Activated CD4-positive, alpha-beta T cell treated with anti-CD3 and anti-CD28 coated beads for 36 hours (primary cell): ENCODE data around the gene GPR17. TPM values are rescaled to one million over a fixed set of nuclear protein-coding genes. Genes with fewer than 3 reads are reported as not detected.

Experiments used
- ATAC-seq: fragments of 200-7000 bp; cut with Tn5 transposase; one replicate; pipeline ENCODE4 v1.10.0; 2021; ENCODE audit warnings: mild to moderate bottlenecking, moderate library complexity
- CTCF ChIA-PET: fragments of 350-600 bp; sonication (Branson Sonifier 250); formaldehyde crosslinking; loops from one replicate; lab custom pipeline; 2021; ENCODE audit warnings: antibody characterized with exemption; lab: Charles Lee
- POLR2A ChIA-PET: fragments of 350-600 bp; sonication (Branson Sonifier 250); formaldehyde crosslinking; loops from one replicate; lab custom pipeline; 2021; ENCODE audit warnings: antibody characterized with exemption, inconsistent platforms; lab: Charles Lee
- DNase-seq: peaks from one replicate; pipeline ENCODE4 v3.0.0-alpha.2; 2020
- H3K27ac Mint-ChIP-seq: one replicate; pipeline ENCODE4 v1.8.0; 2021; ENCODE audit warnings: mixed read lengths
- H3K27me3 Mint-ChIP-seq: one replicate; pipeline ENCODE4 v1.8.0; 2021; ENCODE audit warnings: mixed read lengths
- H3K36me3 Mint-ChIP-seq: one replicate; pipeline ENCODE4 v1.8.0; 2021; ENCODE audit warnings: low read depth, mixed read lengths
- H3K4me1 Mint-ChIP-seq: one replicate; pipeline ENCODE4 v1.8.0; 2021; ENCODE audit warnings: mixed read lengths
- H3K4me3 Mint-ChIP-seq: one replicate; pipeline ENCODE4 v1.8.0; 2021; ENCODE audit warnings: mild to moderate bottlenecking, moderate library complexity, mixed read lengths
- H3K9me3 Mint-ChIP-seq: one replicate; pipeline ENCODE4 v1.8.0; 2021; ENCODE audit warnings: low read depth, mixed read lengths
- intact Hi-C, 2 experiments: fragments of 100-400 bp; cut with DNase I in 1 of 2; cut with micrococcal nuclease in 1 of 2; formaldehyde crosslinking; loops; one replicate each; pipeline versions ENCODE4 v1.14.2 to v1.15.1; 2022 to 2024; cut with DNase I, micrococcal nuclease
- total RNA-seq, 2 experiments: library from RNA; stranded (reverse); gene quantifications; one replicate each; pipeline ENCODE4 v1.2.3, GENCODE V29; 2021

Gene GPR17, protein sequence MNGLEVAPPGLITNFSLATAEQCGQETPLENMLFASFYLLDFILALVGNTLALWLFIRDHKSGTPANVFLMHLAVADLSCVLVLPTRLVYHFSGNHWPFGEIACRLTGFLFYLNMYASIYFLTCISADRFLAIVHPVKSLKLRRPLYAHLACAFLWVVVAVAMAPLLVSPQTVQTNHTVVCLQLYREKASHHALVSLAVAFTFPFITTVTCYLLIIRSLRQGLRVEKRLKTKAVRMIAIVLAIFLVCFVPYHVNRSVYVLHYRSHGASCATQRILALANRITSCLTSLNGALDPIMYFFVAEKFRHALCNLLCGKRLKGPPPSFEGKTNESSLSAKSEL
- total RNA-seq = not detected

DNA sequence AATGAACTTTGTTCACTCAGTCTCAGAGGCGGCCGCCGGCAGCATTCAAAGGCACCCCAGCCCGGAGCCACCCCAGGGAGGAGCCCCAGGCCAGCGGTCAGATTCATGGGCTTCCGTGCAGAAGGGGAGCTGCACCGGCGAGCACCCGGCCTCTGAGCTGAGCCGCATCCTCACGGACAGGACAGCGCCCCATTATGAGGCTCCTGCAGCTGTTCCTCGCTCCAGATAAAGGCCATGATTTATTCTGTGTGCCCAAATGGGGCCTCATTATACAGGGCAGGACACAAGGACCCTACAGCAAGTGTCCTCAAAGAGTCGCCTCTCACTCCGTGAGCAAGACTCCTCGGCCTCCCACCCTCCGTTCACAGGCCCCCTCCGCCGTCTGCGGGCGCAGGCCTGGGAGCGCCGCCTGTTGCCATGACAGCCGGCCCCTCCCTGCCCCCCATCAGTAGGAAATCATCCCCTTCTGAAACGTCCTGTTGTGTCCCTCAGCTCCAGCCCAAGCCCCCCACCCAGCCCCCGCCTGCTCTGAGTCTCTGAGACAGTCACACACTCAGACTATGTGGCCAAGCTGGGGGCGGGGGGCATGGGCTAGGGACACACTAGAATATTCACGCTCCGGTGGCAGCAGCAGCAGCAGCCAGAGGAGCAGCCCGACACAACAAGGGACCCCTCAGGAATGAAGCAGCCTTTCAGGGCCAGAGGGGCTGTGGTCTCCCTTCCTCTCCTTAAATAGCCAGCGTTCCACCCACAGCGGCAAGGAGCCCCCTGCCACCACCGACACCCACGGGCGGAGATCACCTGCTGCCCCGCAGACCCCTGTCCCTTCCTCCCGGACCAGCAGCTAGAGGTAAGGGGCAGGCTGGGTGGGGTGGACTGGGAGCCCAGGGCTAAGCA, at the start of gene GPR17:
Gene GPR17 (plus strand): TSS at position 759 of the 897 bp plus-strand sequence. CDS start 4,583 bp downstream, outside the sequence.
- H3K4me1 Mint-ChIP-seq = peaks cover 22% of the 10 kb centered on the region
- no peaks in the 10 kb centered on the region for H3K36me3 Mint-ChIP-seq
- DNase-seq (no peak), ATAC-seq (no peak)
- H3K4me3 Mint-ChIP-seq = no peak within 1 kb of the TSS
- intact Hi-C loops = loop anchor here in 1 of 2 experiments (5.0 to 10.0 kb wide), 3 partner anchors 57 to 451 kb away; partner anchors contain the start of genes IWS1 and SFT2D3
- ChIA-PET CTCF (interaction anchor here (2.0 kb wide), 1 partner anchor 30 kb away, joined by 5 read pairs; no protein-coding TSS in a partner anchor), POLR2A (no interaction called here)
- H3K9me3 Mint-ChIP-seq = no peaks in the 10 kb centered on the region
- no peaks in the 10 kb centered on the region for H3K27me3 Mint-ChIP-seq
- H3K27ac Mint-ChIP-seq = no peak within 1 kb of the TSS

DNA sequence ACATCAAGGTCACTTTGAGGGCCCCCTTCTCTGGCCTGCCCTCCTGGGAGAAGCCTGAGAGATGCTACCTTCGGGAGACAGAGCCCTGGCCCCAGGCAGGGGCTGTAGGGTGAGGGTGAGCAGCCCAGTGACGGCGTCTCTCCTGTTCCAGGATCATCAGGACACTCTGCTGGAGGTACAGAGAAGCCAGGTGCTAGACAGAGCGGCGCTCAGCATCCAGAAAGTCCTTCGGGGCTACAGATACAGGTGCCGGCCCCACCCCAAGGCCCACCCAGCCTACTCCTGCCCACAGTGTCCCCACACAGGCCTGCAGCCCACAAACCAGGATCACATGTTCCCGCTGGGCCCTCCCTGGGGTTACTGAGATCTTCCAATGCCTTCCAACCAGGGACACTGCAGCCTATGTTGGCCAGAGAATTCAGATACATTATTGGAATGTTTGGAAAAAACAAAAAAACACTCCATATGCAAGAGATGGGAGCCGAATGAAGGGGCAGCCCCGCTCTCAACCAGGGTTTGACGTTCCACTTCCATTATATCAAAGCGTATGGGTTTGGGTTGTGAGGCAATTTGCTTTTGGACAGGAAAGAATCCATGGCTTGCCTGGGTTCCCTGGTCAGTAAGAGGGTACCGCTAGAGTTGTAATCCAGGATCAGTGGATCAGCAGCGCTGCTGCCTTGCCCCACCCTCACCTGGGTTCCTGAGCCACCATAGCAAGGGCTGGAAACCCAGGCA, 49.5 kb upstream of the GPR17 start:
- H3K36me3 Mint-ChIP-seq = no peaks in the 10 kb centered on the region
- H3K9me3 Mint-ChIP-seq = no peaks in the 10 kb centered on the region
- ChIA-PET CTCF (interaction anchor here (1.0 to 1.7 kb wide), 2 partner anchors 20 to 53 kb away, joined by 4 to 5 read pairs (median 5); no protein-coding TSS in a partner anchor), POLR2A (no interaction called here)
- H3K4me1 Mint-ChIP-seq = no peaks in the 10 kb centered on the region
- ATAC-seq (no peak), DNase-seq (no peak)
- H3K27ac Mint-ChIP-seq = no peak overlapping the region
- intact Hi-C loops = no loop called here
- no peaks in the 10 kb centered on the region for H3K27me3 Mint-ChIP-seq
- no peak overlapping the region for H3K4me3 Mint-ChIP-seq

GRCh38 chr2:127597046-127597983, 48.6 kb upstream of the GPR17 start:
- no peaks in the 10 kb centered on the region for H3K4me1 Mint-ChIP-seq
- H3K27ac Mint-ChIP-seq = no peak overlapping the region
- intact Hi-C loops = no loop called here
- H3K36me3 Mint-ChIP-seq = no peaks in the 10 kb centered on the region
- ChIA-PET CTCF (interaction anchor here (1.0 kb wide), 1 partner anchor 52 kb away, joined by 4 read pairs; no protein-coding TSS in a partner anchor), POLR2A (no interaction called here)
- H3K27me3 Mint-ChIP-seq = no peaks in the 10 kb centered on the region
- H3K9me3 Mint-ChIP-seq = peaks cover 2% of the 10 kb centered on the region
- DNase-seq (peak; percentile 3), ATAC-seq (no peak)
- no peak overlapping the region for H3K4me3 Mint-ChIP-seq

DNA sequence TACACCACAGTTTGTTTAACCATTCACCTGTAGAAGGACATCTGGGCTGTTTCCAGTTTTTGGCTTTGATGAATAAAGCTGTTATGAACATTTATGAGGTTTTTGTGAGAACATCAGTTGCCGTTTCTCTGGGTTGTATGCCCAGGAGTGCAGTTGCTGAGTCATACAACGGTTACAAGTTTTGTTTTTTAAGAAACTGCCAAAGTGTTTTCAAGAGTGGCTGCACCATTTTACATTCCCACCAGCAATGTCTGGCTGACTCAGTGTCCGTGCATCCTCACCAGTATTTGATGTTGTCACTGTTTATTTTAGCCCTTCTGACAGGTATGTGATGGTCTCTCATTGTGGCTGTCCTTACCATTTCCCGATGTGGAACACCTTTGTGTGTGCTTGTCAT, 48.0 kb upstream of the GPR17 start:
- DNase-seq = peak; percentile 5
- Mint-ChIP-seq H3K27ac (no peak overlapping the region), H3K27me3 (no peaks in the 10 kb centered on the region), H3K9me3 (peaks cover 3% of the 10 kb centered on the region), H3K36me3 (no peaks in the 10 kb centered on the region), H3K4me1 (no peaks in the 10 kb centered on the region), H3K4me3 (no peak overlapping the region)
- peak; percentile 49 for ATAC-seq
- intact Hi-C loops = no loop called here
- POLR2A ChIA-PET = no interaction called here
- CTCF ChIA-PET = no interaction called here

GRCh38 chr2:127598711-127599110, 47.2 kb upstream of the GPR17 start:
- Mint-ChIP-seq H3K27me3 (no peaks in the 10 kb centered on the region), H3K4me1 (no peaks in the 10 kb centered on the region), H3K4me3 (no peak overlapping the region), H3K27ac (no peak overlapping the region), H3K9me3 (peaks cover 7% of the 10 kb centered on the region), H3K36me3 (no peaks in the 10 kb centered on the region)
- ChIA-PET CTCF (no interaction called here), POLR2A (no interaction called here)
- no peak for ATAC-seq
- DNase-seq = no peak
- intact Hi-C loops = no loop called here

GRCh38 chr2:127599211-127599610, 46.7 kb upstream of the GPR17 start:
- Mint-ChIP-seq H3K27me3 (no peaks in the 10 kb centered on the region), H3K4me3 (no peak overlapping the region), H3K4me1 (no peaks in the 10 kb centered on the region), H3K9me3 (peaks cover 7% of the 10 kb centered on the region), H3K27ac (no peak overlapping the region), H3K36me3 (no peaks in the 10 kb centered on the region)
- ATAC-seq = no peak
- intact Hi-C loops = no loop called here
- ChIA-PET CTCF (no interaction called here), POLR2A (no interaction called here)
- no peak for DNase-seq

GRCh38 chr2:127604986-127605385, 41.0 kb upstream of the GPR17 start:
- peaks cover 7% of the 10 kb centered on the region for H3K9me3 Mint-ChIP-seq
- no peaks in the 10 kb centered on the region for H3K36me3 Mint-ChIP-seq
- ATAC-seq (no peak), DNase-seq (no peak)
- no peak overlapping the region for H3K4me3 Mint-ChIP-seq
- intact Hi-C loops = no loop called here
- no peak overlapping the region for H3K27ac Mint-ChIP-seq
- H3K4me1 Mint-ChIP-seq = peaks cover 8% of the 10 kb centered on the region
- ChIA-PET CTCF (interaction anchor here (1.0 to 1.5 kb wide), 4 partner anchors 14 to 43 kb away, joined by 3 to 5 read pairs (median 4); no protein-coding TSS in a partner anchor), POLR2A (interaction anchor here (0.6 kb wide), 1 partner anchor 64 kb away, joined by 3 read pairs; no protein-coding TSS in a partner anchor)
- H3K27me3 Mint-ChIP-seq = no peaks in the 10 kb centered on the region

DNA sequence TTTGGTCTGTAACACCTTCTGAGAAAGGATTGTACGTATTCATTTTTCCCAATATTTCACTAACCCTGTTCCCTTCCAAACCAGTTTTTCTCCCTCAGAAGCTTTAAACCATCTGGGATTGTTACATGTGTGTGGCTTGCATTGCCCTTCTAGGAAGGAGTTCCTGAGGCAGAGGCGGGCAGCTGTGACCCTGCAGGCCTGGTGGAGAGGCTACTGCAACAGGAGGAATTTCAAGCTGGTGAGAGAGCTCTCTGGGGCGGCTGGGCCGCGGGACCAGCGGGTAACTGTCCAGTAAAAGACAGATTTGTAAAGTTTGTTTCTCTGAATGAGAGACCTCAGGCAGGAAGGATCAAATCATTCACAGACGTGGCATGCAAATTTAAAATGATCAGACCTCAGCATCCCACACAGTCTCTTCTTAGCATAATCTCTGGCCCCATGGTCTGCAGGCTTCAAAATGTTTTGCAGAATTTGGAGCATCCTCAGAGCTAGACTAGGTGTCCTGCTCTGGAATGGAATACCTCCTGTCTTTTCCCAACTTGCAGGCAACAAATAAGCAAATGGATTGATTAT, 40.2 kb upstream of the GPR17 start:
- POLR2A ChIA-PET = no interaction called here
- Mint-ChIP-seq H3K27me3 (no peaks in the 10 kb centered on the region), H3K9me3 (peaks cover 7% of the 10 kb centered on the region), H3K4me1 (peaks cover 8% of the 10 kb centered on the region), H3K4me3 (no peak overlapping the region), H3K36me3 (no peaks in the 10 kb centered on the region), H3K27ac (no peak overlapping the region)
- CTCF ChIA-PET = interaction anchor here (0.9 to 1.5 kb wide), 2 partner anchors 14 to 45 kb away, joined by 4 to 5 read pairs; no protein-coding TSS in a partner anchor
- ATAC-seq = no peak
- DNase-seq = no peak
- intact Hi-C loops = no loop called here

- DNase-seq = peak; percentile 1
- POLR2A ChIA-PET = no interaction called here
- Mint-ChIP-seq H3K9me3 (peaks cover 6% of the 10 kb centered on the region), H3K4me3 (no peak overlapping the region), H3K27ac (no peak overlapping the region), H3K4me1 (peaks cover 8% of the 10 kb centered on the region), H3K36me3 (no peaks in the 10 kb centered on the region), H3K27me3 (no peaks in the 10 kb centered on the region)
- intact Hi-C loops = no loop called here
- CTCF ChIA-PET = interaction anchor here (0.5 to 1.5 kb wide), 2 partner anchors 15 to 327 kb away, joined by 3 to 5 read pairs; no protein-coding TSS in a partner anchor
- ATAC-seq = no peak
Measured at GRCh38 chr2:127606625-127607398, 39.1 kb upstream of the GPR17 start.
